Fibroblast of mammary gland (primary cell): ENCODE measurements around the gene WDR49.

ENCODE experiments used
- DNase-seq: peaks from one replicate; pipeline ENCODE4 v3.0.0-alpha.2; 2010; ENCODE audit warnings: low read depth
- H3K4me3 ChIP-seq: 2 replicates; pipeline ENCODE4 v1.5.1; 2011; ENCODE audit warnings: low read depth, mild to moderate bottlenecking, low read length, moderate library complexity; ENCODE audit not compliant: control insufficient read depth
- TF ChIP-seq, protein P1 (sequence below): conservative IDR thresholded peaks from 2 replicates; pipeline ENCODE4 v1.5.1; 2011; ENCODE audit warnings: low read depth, low read length, inconsistent platforms; ENCODE audit not compliant: control insufficient read depth, insufficient read depth

The WDR49 gene

DNA sequence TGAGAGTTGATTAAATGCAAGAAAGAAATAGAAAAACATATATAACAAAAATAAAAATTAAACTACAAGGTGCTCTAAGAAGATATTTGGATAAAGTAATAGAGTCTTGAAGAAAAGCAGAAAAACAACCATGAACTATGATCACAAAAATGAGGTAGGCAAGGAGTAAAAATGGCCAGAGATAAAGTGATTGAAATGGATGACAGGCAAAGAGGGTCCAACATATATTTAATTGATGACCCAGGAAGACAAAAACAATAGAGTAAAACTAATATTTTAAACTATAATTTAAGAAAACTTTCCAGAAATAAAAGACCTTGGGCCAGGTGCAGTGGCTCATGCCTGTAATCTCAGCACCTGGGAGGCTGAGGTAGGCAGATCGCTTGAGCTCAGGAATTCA lies 22.1 kb upstream of the WDR49 start:
- DNase-seq, result no peak
- H3K4me3 ChIP-seq, result no peak overlapping the region
- TF ChIP-seq, protein P1, sequence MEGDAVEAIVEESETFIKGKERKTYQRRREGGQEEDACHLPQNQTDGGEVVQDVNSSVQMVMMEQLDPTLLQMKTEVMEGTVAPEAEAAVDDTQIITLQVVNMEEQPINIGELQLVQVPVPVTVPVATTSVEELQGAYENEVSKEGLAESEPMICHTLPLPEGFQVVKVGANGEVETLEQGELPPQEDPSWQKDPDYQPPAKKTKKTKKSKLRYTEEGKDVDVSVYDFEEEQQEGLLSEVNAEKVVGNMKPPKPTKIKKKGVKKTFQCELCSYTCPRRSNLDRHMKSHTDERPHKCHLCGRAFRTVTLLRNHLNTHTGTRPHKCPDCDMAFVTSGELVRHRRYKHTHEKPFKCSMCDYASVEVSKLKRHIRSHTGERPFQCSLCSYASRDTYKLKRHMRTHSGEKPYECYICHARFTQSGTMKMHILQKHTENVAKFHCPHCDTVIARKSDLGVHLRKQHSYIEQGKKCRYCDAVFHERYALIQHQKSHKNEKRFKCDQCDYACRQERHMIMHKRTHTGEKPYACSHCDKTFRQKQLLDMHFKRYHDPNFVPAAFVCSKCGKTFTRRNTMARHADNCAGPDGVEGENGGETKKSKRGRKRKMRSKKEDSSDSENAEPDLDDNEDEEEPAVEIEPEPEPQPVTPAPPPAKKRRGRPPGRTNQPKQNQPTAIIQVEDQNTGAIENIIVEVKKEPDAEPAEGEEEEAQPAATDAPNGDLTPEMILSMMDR, result no peak

DNA sequence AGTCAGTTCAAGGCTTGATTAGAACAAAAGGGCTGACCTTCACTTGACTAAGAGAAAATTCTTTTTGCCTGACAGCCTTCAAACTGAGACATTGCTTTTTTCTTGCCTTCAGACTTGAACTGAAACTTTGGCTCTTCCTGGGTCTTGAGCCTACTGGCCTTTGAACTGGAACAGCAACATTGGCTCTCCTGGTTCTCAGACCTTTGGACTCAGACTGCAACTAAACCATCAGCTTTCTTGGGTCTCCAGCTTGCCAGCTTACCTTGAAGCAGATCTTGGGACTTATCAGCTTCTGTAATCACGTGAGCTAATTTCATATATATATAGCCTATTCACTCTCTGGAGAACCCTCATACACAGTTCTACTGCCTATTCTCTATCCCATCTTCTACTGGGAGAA lies 19.5 kb upstream of the WDR49 start:
- DNase-seq, result no peak
- TF ChIP-seq, protein P1, result no peak
- no peak overlapping the region for H3K4me3 ChIP-seq

DNA sequence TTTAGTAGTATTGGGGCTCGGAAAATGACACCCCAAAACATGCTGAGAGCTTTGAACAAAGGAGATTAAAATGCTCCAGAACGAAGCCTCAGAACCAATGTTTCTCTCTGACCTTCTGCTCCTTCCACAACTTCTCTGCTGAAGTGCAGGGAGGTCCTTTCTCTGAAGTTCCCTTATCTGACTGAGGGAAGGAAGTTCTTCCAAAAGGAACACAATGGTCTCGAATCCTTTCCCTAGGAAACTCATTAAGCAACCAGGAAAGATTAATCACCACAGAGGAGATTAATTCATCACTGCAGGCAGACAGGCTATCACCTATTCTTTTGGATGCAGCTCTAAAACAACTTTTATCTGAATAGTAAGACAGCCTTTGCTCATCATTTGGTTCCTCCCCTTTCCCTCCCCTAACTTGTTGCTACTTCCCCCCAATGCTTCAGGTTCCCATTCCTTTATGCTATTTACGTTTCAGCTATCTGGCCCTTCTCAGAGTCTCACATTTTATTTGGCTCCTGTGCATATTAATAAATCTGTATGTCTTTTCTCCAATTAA lies 18.2 kb upstream of the WDR49 start:
- no peak for DNase-seq
- H3K4me3 ChIP-seq, result no peak overlapping the region
- TF ChIP-seq, protein P1, result no peak

DNA sequence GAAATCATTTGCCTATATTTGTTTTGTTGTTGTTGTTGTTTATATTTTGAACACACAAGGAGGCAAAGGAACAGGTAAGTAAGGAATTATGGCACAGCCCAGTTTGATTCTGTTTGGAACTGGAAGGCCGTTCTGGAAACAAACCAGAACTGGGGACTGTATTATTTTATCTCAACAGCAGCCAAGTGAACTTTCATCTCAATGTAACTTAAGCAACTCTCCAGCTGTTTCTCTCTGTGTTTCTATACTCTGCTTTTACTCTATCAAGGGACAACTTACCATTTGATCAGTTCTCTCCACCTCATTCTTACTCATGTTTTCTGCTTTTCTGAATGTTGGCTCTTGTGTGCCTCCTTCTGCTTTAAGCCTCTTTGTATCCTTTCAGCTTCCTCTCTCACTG lies 16.0 kb upstream of the WDR49 start:
- no peak for DNase-seq
- no peak overlapping the region for H3K4me3 ChIP-seq
- TF ChIP-seq, protein P1, result no peak

DNA sequence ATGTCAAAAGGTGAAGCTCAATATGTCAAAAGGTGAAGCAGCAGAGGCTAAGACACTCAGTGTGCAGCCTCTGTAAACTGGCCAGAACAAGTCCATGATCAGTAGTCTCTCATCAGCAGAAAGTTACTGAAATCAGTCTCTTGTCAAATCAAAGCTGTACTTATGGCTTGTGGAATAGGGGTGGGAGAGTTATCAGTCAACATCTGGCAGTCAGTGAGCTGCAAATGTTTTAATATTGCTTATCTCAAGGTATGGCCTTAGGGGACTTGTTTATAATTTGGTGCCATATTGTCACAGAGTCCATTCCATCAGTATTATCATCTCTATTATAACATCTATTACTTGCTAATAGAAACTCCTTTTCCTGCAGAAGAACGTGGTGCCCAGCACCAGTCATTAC lies 14.9 kb upstream of the WDR49 start:
- H3K4me3 ChIP-seq, result no peak overlapping the region
- DNase-seq, result no peak
- TF ChIP-seq, protein P1, result no peak

DNA sequence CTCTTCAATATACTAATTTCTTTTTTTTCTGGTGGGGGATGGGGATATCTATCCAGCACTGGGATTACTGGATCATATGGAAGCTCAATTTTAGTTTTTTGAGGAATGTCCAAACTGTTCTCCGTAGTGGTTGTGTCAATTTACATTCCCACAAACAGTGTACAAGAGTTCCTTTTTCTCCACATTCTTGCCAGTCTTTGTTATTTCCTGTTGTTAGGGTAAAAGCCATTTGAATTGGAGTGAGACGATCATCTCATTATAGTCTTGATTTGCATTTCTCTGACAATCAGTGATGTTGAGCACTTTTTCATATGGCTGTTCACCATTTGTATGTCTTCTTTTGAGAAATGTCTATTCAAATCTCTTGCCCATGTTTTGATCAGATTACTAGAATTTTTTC lies 12.8 kb upstream of the WDR49 start:
- TF ChIP-seq, protein P1, result no peak
- DNase-seq, result no peak

DNA sequence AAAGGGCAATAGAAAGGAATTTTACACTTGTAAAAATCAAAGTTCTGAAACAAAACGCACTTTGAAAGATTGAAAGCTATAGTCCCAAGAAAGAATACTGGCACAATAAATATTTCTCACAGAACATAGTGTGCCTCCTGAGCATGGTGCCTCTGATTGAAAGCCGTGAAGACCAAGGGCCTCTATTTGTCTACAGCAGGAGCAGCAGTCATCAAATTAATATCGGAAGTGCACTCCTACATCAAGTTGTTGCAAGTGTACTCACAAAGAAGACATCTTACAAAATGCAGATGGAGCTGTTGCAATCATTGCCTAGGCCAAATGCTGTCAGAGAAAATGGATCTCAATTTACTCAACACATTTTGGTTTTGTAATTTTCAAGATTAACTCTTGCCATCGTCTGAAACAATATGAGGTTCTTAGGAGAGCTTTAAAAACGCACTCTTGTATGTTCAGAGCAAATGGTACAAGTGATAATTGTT lies 9.2 kb upstream of the WDR49 start:
- H3K4me3 ChIP-seq, result no peak overlapping the region
- no peak for DNase-seq
- TF ChIP-seq, protein P1, result no peak

More for the DNA sequence above, 12.8 kb upstream of the WDR49 start:
- no peak overlapping the region for H3K4me3 ChIP-seq
